ENCODE data around the gene GFRA1.
"Not testable (repeated sequence)": the region's sequence is repeated elsewhere in the genome, so short reads cannot be mapped to it uniquely, and the experiment has no call there.

The GFRA1 gene

GRCh38 chr10:116063107-116063506, 209.9 kb downstream of the GFRA1 start:
- no peak for DNase-seq (ENCODE audit: low read depth)

- DNase-seq (ENCODE audit: low read depth): no peak
Observed at GRCh38 chr10:116060864-116061263, 212.1 kb downstream of the GFRA1 start.

- no peak for DNase-seq (ENCODE audit: low read depth)
Observed at GRCh38 chr10:116059320-116059719, 213.7 kb downstream of the GFRA1 start.

- DNase-seq (ENCODE audit: low read depth): no peak
Observed at GRCh38 chr10:116056445-116057293, 216.3 kb downstream of the GFRA1 start.

- DNase-seq (ENCODE audit: low read depth): no peak
Observed at GRCh38 chr10:116055917-116056252, 217.1 kb downstream of the GFRA1 start.

- no peak for DNase-seq (ENCODE audit: low read depth)
Observed at GRCh38 chr10:116055252-116055916, 217.6 kb downstream of the GFRA1 start.

- no peak for DNase-seq (ENCODE audit: low read depth)
Observed at GRCh38 chr10:116053910-116054309, 219.1 kb downstream of the GFRA1 start.

GRCh38 chr10:116053009-116053730, 219.8 kb downstream of the GFRA1 start:
- DNase-seq (ENCODE audit: low read depth): not testable (repeated sequence)

- not testable (repeated sequence) for DNase-seq (ENCODE audit: low read depth)
Observed at GRCh38 chr10:116052522-116052921, 220.5 kb downstream of the GFRA1 start.

GRCh38 chr10:116049974-116050304, 223.1 kb downstream of the GFRA1 start:
- no peak for DNase-seq (ENCODE audit: low read depth)

- DNase-seq (ENCODE audit: low read depth): no peak
Observed at GRCh38 chr10:116049158-116049973, 223.6 kb downstream of the GFRA1 start.

GRCh38 chr10:116045366-116046356, 227.3 kb downstream of the GFRA1 start:
- no peak for DNase-seq (ENCODE audit: low read depth)

GRCh38 chr10:116044801-116045248, 228.2 kb downstream of the GFRA1 start:
- no peak for DNase-seq (ENCODE audit: low read depth)

GRCh38 chr10:116043861-116044260, 229.1 kb downstream of the GFRA1 start:
- DNase-seq (ENCODE audit: low read depth): no peak

- DNase-seq (ENCODE audit: low read depth): no peak
Observed at GRCh38 chr10:116043304-116043703, 229.7 kb downstream of the GFRA1 start.

- DNase-seq (ENCODE audit: low read depth): no peak
Observed at GRCh38 chr10:116041948-116042347, 231.1 kb downstream of the GFRA1 start.

GRCh38 chr10:116039612-116040011, 233.4 kb downstream of the GFRA1 start:
- DNase-seq (ENCODE audit: low read depth): no peak

- peak; percentile 53 for DNase-seq (ENCODE audit: low read depth)
Observed at GRCh38 chr10:116038259-116038658, 234.7 kb downstream of the GFRA1 start.

GRCh38 chr10:116035406-116035805, 237.6 kb downstream of the GFRA1 start:
- DNase-seq (ENCODE audit: low read depth): not testable (repeated sequence)

GRCh38 chr10:116030576-116030975, 242.4 kb downstream of the GFRA1 start:
- no peak for DNase-seq (ENCODE audit: low read depth)

GRCh38 chr10:116029826-116030225, 243.2 kb downstream of the GFRA1 start:
- DNase-seq (ENCODE audit: low read depth): no peak
